ENCODE data around the gene TRAPPC2L. TPM values are rescaled to one million over a fixed set of nuclear protein-coding genes. Genes with fewer than 3 reads are reported as not detected.

TRAPPC2L gene
- total RNA-seq, 1 experiment from 2014 or later, result 101 TPM

- peak overlapping the region; percentile 75 for H3K4me2 ChIP-seq
- no peaks in the 10 kb centered on the region for H3K9me3 ChIP-seq (ENCODE audit: insufficient read depth, low read depth)
- H3F3A ChIP-seq (ENCODE audit: insufficient read depth, low read depth), result no peaks in the 10 kb centered on the region
- BruUV-seq (replicated peaks), result TSS peak; percentile 41
- 0 out of 2 replicates have a peak, but pooled peaks cover 7% of the 10 kb centered on the region for H3K79me2 ChIP-seq (ENCODE audit: low read depth)
- H3K9me2 ChIP-seq (ENCODE audit: insufficient read depth), result no peaks in the 10 kb centered on the region
- no peaks in the 10 kb centered on the region for H3K36me3 ChIP-seq (ENCODE audit: low read depth)
- no peaks in the 10 kb centered on the region for H4K20me1 ChIP-seq (ENCODE audit: insufficient read depth)
- H2AFZ ChIP-seq, result no peak overlapping the region
- intact Hi-C loops (cut with micrococcal nuclease; ENCODE audit: unreplicated experiment), result loop anchor here (10.0 kb wide), 1 partner anchor 69 kb away; no protein-coding TSS in a partner anchor
- peaks cover 5% of the 10 kb centered on the region for H3K4me1 ChIP-seq (replicated peaks; ENCODE audit: insufficient read depth)
- no peak for DNase-seq
- H3K4me3 ChIP-seq, result peak overlapping the region; percentile 51; the same call in 1 of the 2 replicates
- ChIA-PET POLR2A (ENCODE audit: unreplicated experiment) (no interaction called here), CTCF (no interaction called here)
- no peak overlapping the region for H3K27ac ChIP-seq
- TF ChIP-seq EZH2 (IDR thresholded peaks at IDR 0.05; ENCODE audit: low read depth), result no peak
- TF ChIP-seq CTCF (conservative IDR thresholded peaks at IDR 0.05), result no peak
- no peaks in the 10 kb centered on the region for H3K27me3 ChIP-seq (ENCODE audit: insufficient read depth, low read depth)
Measured at GRCh38 chr16:88855736-88856121, 1.2 kb upstream of the TRAPPC2L start.

GRCh38 chr16:88856122-88856827, 652 bp upstream of the TRAPPC2L start:
- H3K27ac ChIP-seq, result no peak overlapping the region
- intact Hi-C loops (cut with micrococcal nuclease; ENCODE audit: unreplicated experiment), result loop anchor here (10.0 kb wide), 1 partner anchor 69 kb away; no protein-coding TSS in a partner anchor
- H3K4me2 ChIP-seq, result peak overlapping the region; percentile 75

More at GRCh38 chr16:88856122-88856827, 652 bp upstream of the TRAPPC2L start:
- H4K20me1 ChIP-seq (ENCODE audit: insufficient read depth), result no peaks in the 10 kb centered on the region
- DNase-seq, result no peak
- H3K79me2 ChIP-seq (ENCODE audit: low read depth), result 0 out of 2 replicates have a peak, but pooled peaks cover 7% of the 10 kb centered on the region
- H3K9me3 ChIP-seq (ENCODE audit: insufficient read depth, low read depth), result no peaks in the 10 kb centered on the region
- H3K4me3 ChIP-seq, result peak overlapping the region; percentile 80; the same call in 1 of the 2 replicates
- no peak overlapping the region for H2AFZ ChIP-seq
- CTCF ChIA-PET, result no interaction called here
- H3F3A ChIP-seq (ENCODE audit: insufficient read depth, low read depth), result no peaks in the 10 kb centered on the region
- no peaks in the 10 kb centered on the region for H3K9me2 ChIP-seq (ENCODE audit: insufficient read depth)
- no peak for TF ChIP-seq EZH2 (IDR thresholded peaks at IDR 0.05; ENCODE audit: low read depth)
- TF ChIP-seq CTCF (conservative IDR thresholded peaks at IDR 0.05), result no peak
- H3K4me1 ChIP-seq (replicated peaks; ENCODE audit: insufficient read depth), result peaks cover 5% of the 10 kb centered on the region
- H3K27me3 ChIP-seq (ENCODE audit: insufficient read depth, low read depth), result no peaks in the 10 kb centered on the region
- H3K36me3 ChIP-seq (ENCODE audit: low read depth), result no peaks in the 10 kb centered on the region
- no TSS peak for BruUV-seq (replicated peaks)
- POLR2A ChIA-PET (ENCODE audit: unreplicated experiment), result no interaction called here
